AG10803 (cell line): ENCODE data around the gene DIPK1C.

Source experiments
- DNase-seq: peaks from one replicate; pipeline ENCODE4 v3.0.0; 2010; ENCODE audit warnings: low read depth
- H3K4me3 ChIP-seq: 2 replicates; pipeline ENCODE4 v1.5.1; 2011; ENCODE audit warnings: mild to moderate bottlenecking, low read length, control low read depth
- TF ChIP-seq, protein P1 (sequence below): conservative IDR thresholded peaks from 2 replicates; pipeline ENCODE4 v1.5.1; 2011; ENCODE audit warnings: mild to moderate bottlenecking, low read length, control low read depth, inconsistent platforms

The DIPK1C gene

DNA sequence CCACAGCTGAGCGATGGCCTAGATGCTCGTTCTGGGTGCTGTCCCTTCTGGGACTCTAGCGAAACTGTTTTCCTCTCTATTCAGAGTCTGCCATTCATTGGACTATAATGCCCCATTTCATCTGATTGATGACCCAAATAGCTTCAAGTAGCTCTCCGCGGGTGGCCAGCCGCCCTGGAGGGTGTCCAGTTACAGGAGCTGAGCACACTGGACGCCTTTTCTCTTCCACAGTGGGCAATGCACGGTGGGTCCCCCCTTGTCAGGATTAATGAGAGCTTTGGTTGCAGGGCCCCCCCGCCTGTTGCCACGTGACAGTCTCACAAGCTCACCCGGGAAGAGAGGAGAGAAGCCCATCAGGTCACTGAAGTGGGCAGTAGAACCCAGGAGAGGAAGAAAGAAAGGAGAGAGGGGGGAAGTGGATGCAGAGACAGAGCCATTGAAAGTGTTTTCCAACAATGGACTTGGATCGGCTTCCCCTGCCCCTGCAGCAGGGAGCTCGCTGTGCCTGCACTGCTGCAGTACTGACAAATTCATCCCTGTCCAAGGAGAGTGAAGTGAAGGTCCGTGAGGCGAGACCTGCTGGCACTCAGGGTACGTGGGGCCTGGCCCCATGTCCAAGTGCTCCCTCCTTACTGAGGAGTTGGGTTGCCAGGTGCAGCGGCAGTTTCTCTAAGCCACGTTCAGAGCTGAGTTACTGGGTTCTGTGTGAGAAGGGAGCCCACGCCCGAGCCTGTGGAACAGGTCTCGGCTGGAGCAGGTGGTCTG is 44.8 kb downstream of the DIPK1C start:
- DNase-seq: no peak
- no peak overlapping the region for H3K4me3 ChIP-seq
- TF ChIP-seq, protein P1, sequence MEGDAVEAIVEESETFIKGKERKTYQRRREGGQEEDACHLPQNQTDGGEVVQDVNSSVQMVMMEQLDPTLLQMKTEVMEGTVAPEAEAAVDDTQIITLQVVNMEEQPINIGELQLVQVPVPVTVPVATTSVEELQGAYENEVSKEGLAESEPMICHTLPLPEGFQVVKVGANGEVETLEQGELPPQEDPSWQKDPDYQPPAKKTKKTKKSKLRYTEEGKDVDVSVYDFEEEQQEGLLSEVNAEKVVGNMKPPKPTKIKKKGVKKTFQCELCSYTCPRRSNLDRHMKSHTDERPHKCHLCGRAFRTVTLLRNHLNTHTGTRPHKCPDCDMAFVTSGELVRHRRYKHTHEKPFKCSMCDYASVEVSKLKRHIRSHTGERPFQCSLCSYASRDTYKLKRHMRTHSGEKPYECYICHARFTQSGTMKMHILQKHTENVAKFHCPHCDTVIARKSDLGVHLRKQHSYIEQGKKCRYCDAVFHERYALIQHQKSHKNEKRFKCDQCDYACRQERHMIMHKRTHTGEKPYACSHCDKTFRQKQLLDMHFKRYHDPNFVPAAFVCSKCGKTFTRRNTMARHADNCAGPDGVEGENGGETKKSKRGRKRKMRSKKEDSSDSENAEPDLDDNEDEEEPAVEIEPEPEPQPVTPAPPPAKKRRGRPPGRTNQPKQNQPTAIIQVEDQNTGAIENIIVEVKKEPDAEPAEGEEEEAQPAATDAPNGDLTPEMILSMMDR: no peak

DNA sequence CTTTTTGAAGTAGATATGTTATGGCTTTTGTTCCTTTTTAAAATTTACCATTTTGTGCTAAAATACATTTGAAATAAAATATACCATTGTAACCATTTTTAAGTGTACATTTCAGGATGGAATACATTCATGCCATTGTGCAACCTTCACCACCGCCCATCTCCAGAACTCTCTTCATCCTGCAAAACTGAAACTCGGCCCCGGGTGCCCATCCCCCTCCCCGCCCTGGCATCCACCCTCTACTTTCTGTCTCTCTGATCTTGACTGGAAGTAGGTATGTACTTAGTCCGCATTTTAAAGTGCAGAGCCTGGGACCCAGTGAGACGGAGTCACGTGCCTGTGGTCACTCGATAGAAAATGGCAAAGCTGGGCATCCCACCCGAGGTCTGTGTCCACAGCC is 45.6 kb downstream of the DIPK1C start:
- TF ChIP-seq, protein P1: no peak
- no peak for DNase-seq
- H3K4me3 ChIP-seq: no peak overlapping the region

DNA sequence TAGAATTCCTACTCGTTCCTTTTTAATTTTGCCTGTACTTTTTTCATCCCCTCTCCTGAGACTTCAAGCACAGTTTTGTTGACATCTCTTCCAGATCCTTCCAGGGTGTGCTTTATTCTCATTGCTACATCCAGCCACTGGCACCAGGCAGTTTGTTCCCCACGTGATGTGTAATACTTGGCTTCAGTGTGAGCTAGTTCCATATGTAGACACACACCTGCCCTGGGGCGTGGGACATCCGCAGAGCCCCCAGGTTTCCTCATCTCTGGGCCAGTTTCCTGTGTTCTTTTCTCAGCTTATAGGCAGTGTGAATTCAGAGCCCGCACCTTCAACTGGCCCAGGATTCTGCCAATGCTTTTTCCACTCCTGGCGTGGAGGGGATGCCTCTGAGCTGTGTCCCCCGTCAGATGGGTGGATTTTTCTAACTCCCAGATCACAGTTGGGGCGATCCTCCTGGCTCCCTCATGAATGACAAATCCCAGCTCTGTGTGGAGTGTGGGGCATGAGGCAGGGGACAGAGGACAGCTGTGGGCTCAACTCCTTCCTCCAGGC is 46.6 kb downstream of the DIPK1C start:
- no peak overlapping the region for H3K4me3 ChIP-seq
- TF ChIP-seq, protein P1: no peak

DNA sequence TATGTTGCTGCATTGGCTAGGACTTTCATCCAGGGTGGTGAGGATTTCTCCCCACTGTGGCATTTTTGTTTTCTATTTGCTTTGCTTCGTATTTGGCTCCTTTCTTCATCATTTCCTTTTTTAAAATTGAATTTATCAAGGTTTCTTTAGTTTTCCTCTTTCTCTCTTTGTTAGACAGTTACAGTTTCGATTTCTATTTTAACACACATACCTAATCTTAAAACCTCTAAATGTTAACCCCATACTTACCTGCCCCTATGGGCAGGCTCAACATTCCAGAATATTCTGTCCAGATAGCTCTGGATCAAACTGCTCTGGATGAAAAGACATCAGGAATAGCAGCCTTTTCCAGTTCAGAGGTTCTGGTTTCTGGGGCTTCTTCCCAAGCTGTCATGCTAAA is 49.2 kb downstream of the DIPK1C start:
- TF ChIP-seq, protein P1: no peak
- H3K4me3 ChIP-seq: no peak overlapping the region
- no peak for DNase-seq

More for the DNA sequence above, 46.6 kb downstream of the DIPK1C start:
- DNase-seq: no peak

DNA sequence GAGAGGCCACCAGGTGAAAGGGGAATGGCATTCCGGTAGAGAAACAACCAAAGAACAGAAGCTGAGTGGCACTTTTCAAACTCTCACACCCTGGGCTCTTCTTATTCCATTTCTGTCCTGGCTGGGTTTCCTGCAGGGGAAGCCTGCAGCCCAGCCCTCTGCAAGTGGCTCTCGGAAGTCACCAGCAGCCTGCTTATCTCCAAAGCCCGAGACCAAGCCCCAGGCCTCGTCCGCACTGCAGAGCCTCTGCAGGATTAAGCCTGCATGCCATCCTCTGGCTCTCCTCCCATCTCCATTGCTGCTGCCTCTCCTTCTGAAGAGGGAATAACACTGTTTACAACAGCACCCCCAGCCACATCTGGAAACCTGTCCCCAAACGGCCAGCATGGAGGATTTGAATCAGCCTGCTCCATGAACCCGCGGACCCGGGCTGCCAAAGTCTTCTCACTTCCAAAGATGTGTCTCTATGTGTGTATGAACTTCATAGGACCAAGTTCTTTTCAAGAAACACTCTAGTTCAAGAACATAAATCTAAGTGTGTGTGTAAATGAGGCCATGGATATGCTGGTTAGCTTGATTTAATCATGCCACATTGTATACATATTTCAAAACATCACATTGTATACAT is 54.2 kb downstream of the DIPK1C start:
- TF ChIP-seq, protein P1: no peak
- no peak for DNase-seq
- H3K4me3 ChIP-seq: no peak overlapping the region

DNA sequence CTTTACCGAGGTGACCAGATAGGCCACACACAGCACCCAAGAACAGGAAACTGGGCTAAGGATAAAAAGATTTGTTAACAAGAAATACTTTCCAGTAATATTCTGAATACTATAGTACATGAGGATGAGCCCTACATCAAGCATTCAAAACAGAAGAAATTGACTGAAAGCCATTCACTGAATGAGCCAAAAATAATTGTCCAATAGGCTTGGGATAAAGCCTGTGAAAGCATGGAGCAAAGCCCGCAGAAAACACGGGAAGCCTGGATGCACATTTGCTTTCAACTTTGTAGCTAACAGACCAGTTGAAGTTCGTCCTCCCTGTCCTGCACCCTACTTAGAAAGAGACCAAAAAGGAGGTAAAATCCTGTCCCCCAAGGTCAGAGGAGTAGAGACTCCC is 56.3 kb downstream of the DIPK1C start:
- TF ChIP-seq, protein P1: no peak
- no peak for DNase-seq
- no peak overlapping the region for H3K4me3 ChIP-seq
